ENCODE measurements around the gene TTLL1.

GRCh38 chr22:43118024-43118849, 29.0 kb upstream of the TTLL1 start:
- TF ChIP-seq, protein P1, sequence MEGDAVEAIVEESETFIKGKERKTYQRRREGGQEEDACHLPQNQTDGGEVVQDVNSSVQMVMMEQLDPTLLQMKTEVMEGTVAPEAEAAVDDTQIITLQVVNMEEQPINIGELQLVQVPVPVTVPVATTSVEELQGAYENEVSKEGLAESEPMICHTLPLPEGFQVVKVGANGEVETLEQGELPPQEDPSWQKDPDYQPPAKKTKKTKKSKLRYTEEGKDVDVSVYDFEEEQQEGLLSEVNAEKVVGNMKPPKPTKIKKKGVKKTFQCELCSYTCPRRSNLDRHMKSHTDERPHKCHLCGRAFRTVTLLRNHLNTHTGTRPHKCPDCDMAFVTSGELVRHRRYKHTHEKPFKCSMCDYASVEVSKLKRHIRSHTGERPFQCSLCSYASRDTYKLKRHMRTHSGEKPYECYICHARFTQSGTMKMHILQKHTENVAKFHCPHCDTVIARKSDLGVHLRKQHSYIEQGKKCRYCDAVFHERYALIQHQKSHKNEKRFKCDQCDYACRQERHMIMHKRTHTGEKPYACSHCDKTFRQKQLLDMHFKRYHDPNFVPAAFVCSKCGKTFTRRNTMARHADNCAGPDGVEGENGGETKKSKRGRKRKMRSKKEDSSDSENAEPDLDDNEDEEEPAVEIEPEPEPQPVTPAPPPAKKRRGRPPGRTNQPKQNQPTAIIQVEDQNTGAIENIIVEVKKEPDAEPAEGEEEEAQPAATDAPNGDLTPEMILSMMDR (IDR thresholded peaks at IDR 0.05): no peak
- no peak for TF ChIP-seq EP300 (IDR thresholded peaks at IDR 0.05; ENCODE audit: low read depth)
